NT2/D1 (cell line): ENCODE results near the gene NR4A2.

Experiments used
- SUZ12 ChIP-seq: IDR thresholded peaks from 2 replicates; pipeline ENCODE4 v1.6.1; 2011; ENCODE audit not compliant: insufficient read length, insufficient read depth; ENCODE audit errors: extremely low read depth
- YY1 ChIP-seq: IDR thresholded peaks from 2 replicates; pipeline ENCODE4 v1.6.1; 2011; ENCODE audit not compliant: insufficient read length, insufficient read depth

DNA sequence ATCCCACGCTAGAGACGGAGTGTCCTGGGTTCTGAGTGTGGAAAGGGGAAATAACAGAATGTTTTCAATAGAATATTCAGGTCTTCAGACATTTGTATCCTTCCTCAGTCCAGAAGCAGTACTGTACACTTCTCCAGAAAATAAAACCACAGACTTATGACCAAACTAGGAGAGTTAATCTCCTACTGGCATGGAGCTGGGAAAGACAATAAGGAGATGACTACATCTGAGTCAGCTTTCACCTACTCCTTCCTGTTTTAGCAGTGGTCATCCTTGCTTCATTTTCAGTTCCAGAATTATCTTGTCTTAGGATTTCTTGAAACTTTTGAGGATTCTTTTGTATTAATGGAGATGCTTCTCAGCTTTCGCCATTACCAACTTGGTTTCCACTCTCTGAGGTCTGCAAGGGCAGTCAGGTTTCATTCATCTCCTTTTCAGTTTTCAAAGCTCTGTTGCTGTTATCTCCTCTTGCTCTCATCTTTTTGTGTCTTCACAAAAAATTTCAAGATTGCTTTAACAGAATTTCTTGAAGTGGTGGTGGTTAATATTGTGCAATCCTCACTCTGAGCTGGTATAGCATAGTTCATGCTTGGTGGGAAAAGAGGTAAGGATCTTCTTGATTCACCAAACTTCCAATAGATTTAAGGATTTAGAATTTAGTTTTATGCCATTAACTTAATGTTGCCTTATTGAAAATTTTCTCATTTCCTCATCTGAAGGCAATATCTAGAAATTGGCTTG lies 23.7 kb upstream of the NR4A2 start:
- no peak for TF ChIP-seq YY1
- TF ChIP-seq SUZ12: no peak
